GM18505 (cell line): ENCODE data around the gene CRTC3.

Source experiments
- ATAC-seq: cut with Tn5 transposase; IDR thresholded peaks from one replicate; pipeline ENCODE4 v1.9.1; 2021; ENCODE audit not compliant: unreplicated experiment
- POLR2A ChIP-seq: IDR thresholded peaks from 4 replicates; pipeline ENCODE4 v1.6.1; 2011; ENCODE audit warnings: borderline replicate concordance; ENCODE audit not compliant: insufficient read depth, insufficient read length; ENCODE audit errors: extremely low read depth

Gene CRTC3

GRCh38 chr15:90643301-90643632 is 113.5 kb downstream of the CRTC3 start:
- ATAC-seq: no peak
- TF ChIP-seq POLR2A: no peak

- no peak for ATAC-seq
- no peak for TF ChIP-seq POLR2A
Observed at GRCh38 chr15:90644526-90644925, 114.8 kb downstream of the CRTC3 start.

- ATAC-seq: no peak
- TF ChIP-seq POLR2A: no peak
Observed at GRCh38 chr15:90644952-90645725, 115.4 kb downstream of the CRTC3 start.

DNA sequence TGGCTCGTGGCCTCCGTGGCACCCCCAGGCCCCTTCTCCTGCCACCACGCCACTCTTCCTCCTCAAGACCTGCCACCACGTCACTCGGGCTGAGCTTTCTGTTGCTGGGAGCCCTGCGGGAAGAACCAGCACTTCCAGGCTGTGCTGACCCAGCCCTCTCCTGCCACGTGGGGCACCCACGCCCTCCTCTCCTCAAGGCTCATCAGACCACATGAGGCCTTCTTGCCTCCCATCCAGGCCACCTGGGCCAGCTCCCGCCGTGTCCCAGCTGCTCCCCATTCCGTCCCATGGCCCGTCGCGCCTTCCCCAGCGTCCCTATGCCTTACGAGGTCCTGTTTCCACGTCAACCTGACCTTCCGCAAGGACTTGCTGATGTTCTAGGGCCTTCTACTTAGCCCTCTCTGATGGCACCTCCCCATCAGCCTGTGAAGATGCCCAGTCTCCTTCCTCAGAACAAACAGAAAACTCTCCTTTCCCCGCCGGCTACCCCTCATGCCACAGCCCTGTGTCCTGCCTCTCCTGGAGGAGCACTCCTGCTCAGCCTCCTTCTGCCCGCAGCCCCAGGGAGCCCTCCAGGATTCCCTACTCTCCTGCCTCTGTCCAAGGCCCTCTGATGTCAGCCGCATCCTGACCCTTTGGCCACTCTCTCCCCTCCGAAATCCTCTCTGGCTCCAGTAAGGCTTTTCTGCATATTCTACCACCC is 116.3 kb downstream of the CRTC3 start:
- no peak for ATAC-seq
- TF ChIP-seq POLR2A: no peak

GRCh38 chr15:90646662-90647305 is 117.1 kb downstream of the CRTC3 start:
- no peak for ATAC-seq
- TF ChIP-seq POLR2A: no peak

DNA sequence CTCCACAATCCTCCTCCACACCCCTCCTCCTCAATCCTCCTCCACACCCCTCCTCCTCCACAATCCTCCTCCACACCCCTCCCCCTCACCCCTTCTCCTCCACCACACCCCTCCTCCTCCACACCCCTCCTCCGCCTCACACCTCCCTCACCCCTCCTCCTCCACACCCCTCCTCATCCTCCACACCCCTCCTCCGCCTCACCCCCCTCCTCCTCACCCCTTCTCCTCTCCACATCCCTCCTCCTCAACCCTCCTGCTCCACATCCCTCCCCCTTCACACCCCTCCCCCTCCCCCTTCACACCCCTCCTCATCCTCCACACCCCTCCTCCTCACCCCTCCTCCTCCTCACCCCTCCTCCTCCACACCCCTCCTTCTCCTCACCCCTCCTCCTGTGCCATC is 117.6 kb downstream of the CRTC3 start:
- TF ChIP-seq POLR2A: no peak
- ATAC-seq: no peak

GRCh38 chr15:90648137-90649070 is 118.7 kb downstream of the CRTC3 start:
- ATAC-seq: peak; percentile 52
- TF ChIP-seq POLR2A: no peak

- no peak for ATAC-seq
- TF ChIP-seq POLR2A: no peak
Observed at GRCh38 chr15:90650117-90650955, 120.6 kb downstream of the CRTC3 start.

GRCh38 chr15:90650956-90651689 is 121.4 kb downstream of the CRTC3 start:
- ATAC-seq: no peak
- no peak for TF ChIP-seq POLR2A

DNA sequence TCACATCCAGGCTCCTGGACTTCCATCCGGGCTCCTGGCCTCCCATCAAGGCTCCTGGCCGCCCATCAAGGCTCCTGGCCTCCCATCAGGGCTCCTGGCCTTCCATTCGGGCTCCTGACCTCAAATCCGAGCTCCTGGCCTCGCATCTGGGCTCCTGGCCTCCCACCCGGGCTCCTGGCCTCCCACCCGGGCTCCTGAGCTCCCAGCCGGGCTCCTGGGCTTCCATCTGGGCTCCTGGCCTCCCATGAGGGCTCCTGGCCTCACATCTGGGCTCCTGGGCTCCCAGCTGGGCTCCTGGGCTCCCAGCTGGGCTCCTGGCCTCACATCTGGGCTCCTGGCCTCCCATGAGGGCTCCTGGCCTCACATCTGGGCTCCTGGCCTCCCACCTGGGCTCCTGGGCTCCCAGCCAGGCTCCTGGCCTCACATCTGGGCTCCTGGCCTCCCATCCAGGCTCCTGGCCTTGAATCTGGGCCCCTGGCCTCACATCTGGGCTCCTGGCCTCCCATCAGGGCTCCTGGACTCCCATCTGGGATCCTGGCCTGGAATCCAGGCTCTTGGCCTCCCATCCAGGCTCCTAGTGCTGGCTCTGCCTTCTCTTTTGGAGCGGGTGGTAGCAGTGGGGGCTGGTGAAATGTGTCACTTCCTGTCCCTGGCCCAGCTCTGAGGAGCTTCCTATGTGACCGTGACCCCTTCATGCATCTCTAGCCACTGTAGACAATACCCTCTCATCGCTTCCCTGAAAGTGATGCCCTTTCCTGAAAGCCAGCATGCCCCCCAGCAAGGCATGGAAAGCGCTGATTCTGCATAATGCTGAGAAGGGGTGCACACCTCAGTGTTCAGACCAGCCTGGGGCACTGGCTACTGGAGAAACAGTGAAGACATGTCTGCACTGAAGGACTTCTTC is 124.8 kb downstream of the CRTC3 start:
- no peak for TF ChIP-seq POLR2A

More for the DNA sequence above, 124.8 kb downstream of the CRTC3 start:
- no peak for ATAC-seq
